WTC11 (cell line): ENCODE measurements around the gene CXCL3. TPM values are rescaled to one million over a fixed set of nuclear protein-coding genes. Genes with fewer than 3 reads are reported as not detected.

Experiments used
- ATAC-seq: fragments of 200-7000 bp; cut with Tn5 transposase; 2 replicates; pipeline ENCODE4 v1.10.0; 2021; ENCODE audit warnings: mild to moderate bottlenecking, moderate library complexity
- CTCF ChIA-PET: fragments of 300-600 bp; sonication (Branson Sonifier 250); formaldehyde crosslinking; loops from one replicate; lab custom pipeline; 2021; ENCODE audit warnings: antibody characterized with exemption; lab: Charles Lee
- POLR2A ChIA-PET: fragments of 350-600 bp; sonication (Branson Sonifier 250); formaldehyde crosslinking; loops from one replicate; lab custom pipeline; 2021; ENCODE audit warnings: antibody characterized with exemption; lab: Charles Lee
- DNase-seq: peaks from one replicate; pipeline ENCODE4 v3.0.0; 2021; ENCODE audit warnings: low spot score
- H3K27ac Mint-ChIP-seq: 2 replicates; pipeline ENCODE4 v1.8.0; 2021; ENCODE audit warnings: mixed read lengths
- H3K27me3 Mint-ChIP-seq: 2 replicates; pipeline ENCODE4 v1.8.0; 2021; ENCODE audit warnings: low read depth, mild to moderate bottlenecking, moderate library complexity, mixed read lengths
- H3K36me3 Mint-ChIP-seq: 2 replicates; pipeline ENCODE4 v1.8.0; 2021; ENCODE audit warnings: mixed read lengths
- H3K4me1 Mint-ChIP-seq: 2 replicates; pipeline ENCODE4 v1.8.0; 2022; ENCODE audit warnings: mixed read lengths
- H3K4me3 Mint-ChIP-seq: 2 replicates; pipeline ENCODE4 v1.8.0; 2021; ENCODE audit warnings: mild to moderate bottlenecking, moderate library complexity, mixed read lengths
- H3K9me3 Mint-ChIP-seq: 2 replicates; pipeline ENCODE4 v1.8.0; 2021; ENCODE audit warnings: mixed read lengths
- ARID4B ChIP-seq: sonication (generic); formaldehyde crosslinking; IDR thresholded peaks from 2 replicates; pipeline ENCODE4 v1.8.0; 2023; ENCODE audit warnings: missing genetic modification reagents, mild to moderate bottlenecking, borderline replicate concordance
- CBFB ChIP-seq: sonication (generic); formaldehyde crosslinking; IDR thresholded peaks from 2 replicates; pipeline ENCODE4 v1.8.1; 2022; ENCODE audit warnings: mild to moderate bottlenecking, low read depth, missing genetic modification reagents
- CREM ChIP-seq: sonication (generic); formaldehyde crosslinking; IDR thresholded peaks from 2 replicates; pipeline ENCODE4 v1.8.1; 2022; ENCODE audit warnings: mild to moderate bottlenecking, missing genetic modification reagents, moderate library complexity
- CTCF ChIP-seq: fragments of 200-600 bp; IDR thresholded peaks from 2 replicates; pipeline ENCODE4 v1.8.0; 2022; ENCODE audit warnings: antibody characterized with exemption
- ERG ChIP-seq: fragments of 250-450 bp; sonication (Bioruptor Pico); IDR thresholded peaks from 2 replicates; pipeline ENCODE4 v1.8.0; 2021; ENCODE audit warnings: mild to moderate bottlenecking
- ETV6 ChIP-seq: sonication (generic); formaldehyde crosslinking; IDR thresholded peaks from 2 replicates; pipeline ENCODE4 v1.8.1; 2022; ENCODE audit warnings: mild to moderate bottlenecking, missing genetic modification reagents
- MAX ChIP-seq: sonication (generic); formaldehyde crosslinking; IDR thresholded peaks from 2 replicates; pipeline ENCODE4 v1.8.0; 2022; ENCODE audit warnings: mild to moderate bottlenecking, missing genetic modification reagents
- MXD4 ChIP-seq: fragments of 250-450 bp; sonication (Bioruptor Pico); IDR thresholded peaks from 2 replicates; pipeline ENCODE4 v1.8.0; 2021; ENCODE audit warnings: mild to moderate bottlenecking, moderate library complexity, borderline replicate concordance
- NFYB ChIP-seq: sonication (generic); formaldehyde crosslinking; conservative IDR thresholded peaks from 2 replicates; pipeline ENCODE4 v1.8.0; 2022; ENCODE audit warnings: low read depth, missing genetic modification reagents
- TEAD4 ChIP-seq: sonication (generic); formaldehyde crosslinking; IDR thresholded peaks from 2 replicates; pipeline ENCODE4 v1.8.0; 2022; ENCODE audit warnings: mild to moderate bottlenecking, missing genetic modification reagents
- ZBTB21 ChIP-seq: sonication (generic); formaldehyde crosslinking; IDR thresholded peaks from 2 replicates; pipeline ENCODE4 v1.8.1; 2023; ENCODE audit warnings: mild to moderate bottlenecking, missing genetic modification reagents, borderline replicate concordance
- ZNF219 ChIP-seq: sonication (generic); formaldehyde crosslinking; IDR thresholded peaks from 2 replicates; pipeline ENCODE4 v1.8.0; 2023; ENCODE audit warnings: missing genetic modification reagents, mild to moderate bottlenecking, borderline replicate concordance
- ZNF423 ChIP-seq: fragments of 250-450 bp; sonication (Bioruptor Pico); IDR thresholded peaks from 2 replicates; pipeline ENCODE4 v2.1.2; 2022; ENCODE audit warnings: mild to moderate bottlenecking, moderate library complexity
- ZNF512 ChIP-seq: sonication (generic); formaldehyde crosslinking; IDR thresholded peaks from 2 replicates; pipeline ENCODE4 v1.8.1; 2022; ENCODE audit warnings: missing genetic modification reagents, borderline replicate concordance
- total RNA-seq: library from RNA; stranded (reverse); gene quantifications from 3 replicates; pipeline ENCODE4 v1.2.3, GENCODE V29; 2021
- TF ChIP-seq, protein P1 (sequence below): fragments of 250-450 bp; sonication (Bioruptor Pico); IDR thresholded peaks from 2 replicates; pipeline ENCODE4 v1.9.0; 2021; ENCODE audit warnings: mild to moderate bottlenecking, borderline replicate concordance

The CXCL3 gene
- total RNA-seq, 1 experiment from 2014 or later, result 3.5 TPM

- ChIA-PET CTCF (interaction anchor here (0.9 to 1.9 kb wide), 11 partner anchors 11 to 310 kb away, joined by 3 to 20 read pairs (median 7); partner anchors contain the start of genes CXCL1, CXCL2 and CXCL5), POLR2A (no interaction called here)
These were observed 850 bp upstream of the CXCL3 start for GRCh38 chr4:74039315-74039763.

More at GRCh38 chr4:74039315-74039763, 850 bp upstream of the CXCL3 start:
- no peak overlapping the region for H3K27ac Mint-ChIP-seq
- peaks cover 39% of the 10 kb centered on the region for H3K4me1 Mint-ChIP-seq
- DNase-seq (no peak), ATAC-seq (no peak)
- H3K27me3 Mint-ChIP-seq, result peaks cover 4% of the 10 kb centered on the region; the same call in 1 of the 2 replicates
- no peak for TF ChIP-seq ERG (CRISPR knock-in tag)
- no peak for TF ChIP-seq TEAD4
- no peak for TF ChIP-seq ZBTB21 (CRISPR knock-in tag)
- TF ChIP-seq MXD4 (CRISPR knock-in tag), result no peak
- TF ChIP-seq ZNF423 (CRISPR knock-in tag), result no peak
- no peak for TF ChIP-seq ZNF219 (CRISPR knock-in tag)
- no peak for TF ChIP-seq ZNF512 (CRISPR knock-in tag)
- TF ChIP-seq ARID4B (CRISPR knock-in tag), result no peak
- no peak for TF ChIP-seq CREM (CRISPR knock-in tag)
- TF ChIP-seq MAX (CRISPR knock-in tag), result no peak
- TF ChIP-seq CTCF, result no peak
- TF ChIP-seq, protein P1, sequence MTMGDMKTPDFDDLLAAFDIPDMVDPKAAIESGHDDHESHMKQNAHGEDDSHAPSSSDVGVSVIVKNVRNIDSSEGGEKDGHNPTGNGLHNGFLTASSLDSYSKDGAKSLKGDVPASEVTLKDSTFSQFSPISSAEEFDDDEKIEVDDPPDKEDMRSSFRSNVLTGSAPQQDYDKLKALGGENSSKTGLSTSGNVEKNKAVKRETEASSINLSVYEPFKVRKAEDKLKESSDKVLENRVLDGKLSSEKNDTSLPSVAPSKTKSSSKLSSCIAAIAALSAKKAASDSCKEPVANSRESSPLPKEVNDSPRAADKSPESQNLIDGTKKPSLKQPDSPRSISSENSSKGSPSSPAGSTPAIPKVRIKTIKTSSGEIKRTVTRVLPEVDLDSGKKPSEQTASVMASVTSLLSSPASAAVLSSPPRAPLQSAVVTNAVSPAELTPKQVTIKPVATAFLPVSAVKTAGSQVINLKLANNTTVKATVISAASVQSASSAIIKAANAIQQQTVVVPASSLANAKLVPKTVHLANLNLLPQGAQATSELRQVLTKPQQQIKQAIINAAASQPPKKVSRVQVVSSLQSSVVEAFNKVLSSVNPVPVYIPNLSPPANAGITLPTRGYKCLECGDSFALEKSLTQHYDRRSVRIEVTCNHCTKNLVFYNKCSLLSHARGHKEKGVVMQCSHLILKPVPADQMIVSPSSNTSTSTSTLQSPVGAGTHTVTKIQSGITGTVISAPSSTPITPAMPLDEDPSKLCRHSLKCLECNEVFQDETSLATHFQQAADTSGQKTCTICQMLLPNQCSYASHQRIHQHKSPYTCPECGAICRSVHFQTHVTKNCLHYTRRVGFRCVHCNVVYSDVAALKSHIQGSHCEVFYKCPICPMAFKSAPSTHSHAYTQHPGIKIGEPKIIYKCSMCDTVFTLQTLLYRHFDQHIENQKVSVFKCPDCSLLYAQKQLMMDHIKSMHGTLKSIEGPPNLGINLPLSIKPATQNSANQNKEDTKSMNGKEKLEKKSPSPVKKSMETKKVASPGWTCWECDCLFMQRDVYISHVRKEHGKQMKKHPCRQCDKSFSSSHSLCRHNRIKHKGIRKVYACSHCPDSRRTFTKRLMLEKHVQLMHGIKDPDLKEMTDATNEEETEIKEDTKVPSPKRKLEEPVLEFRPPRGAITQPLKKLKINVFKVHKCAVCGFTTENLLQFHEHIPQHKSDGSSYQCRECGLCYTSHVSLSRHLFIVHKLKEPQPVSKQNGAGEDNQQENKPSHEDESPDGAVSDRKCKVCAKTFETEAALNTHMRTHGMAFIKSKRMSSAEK (CRISPR knock-in tag), result no peak
- no peak for TF ChIP-seq NFYB (CRISPR knock-in tag)
- no peak for TF ChIP-seq ETV6 (CRISPR knock-in tag)
- no peak for TF ChIP-seq CBFB (CRISPR knock-in tag)
- H3K4me3 Mint-ChIP-seq, result peak overlapping the region; percentile 89
- H3K9me3 Mint-ChIP-seq, result no peaks in the 10 kb centered on the region
- H3K36me3 Mint-ChIP-seq, result no peaks in the 10 kb centered on the region
